ENCODE measurements around the gene P2RX5.

- TF ChIP-seq CTCF (IDR thresholded peaks at IDR 0.05) (no peak), POLR2A (IDR thresholded peaks at IDR 0.05) (no peak)
Measured at GRCh38 chr17:3632287-3632686, 63.7 kb downstream of the P2RX5 start.

Measured in thyroid gland (tissue), 4 donors.